Endothelial cell of umbilical vein (primary cell): Measurements from ENCODE around the gene RIBC2. TPM values are rescaled to one million over a fixed set of nuclear protein-coding genes. Genes with fewer than 3 reads are reported as not detected.

Source experiments
- Bru-seq: library from RNA; stranded (reverse); fragments of 400-500 nt; gene quantifications from one replicate; lab custom pipeline; 2021; lab: Mats Ljungman, UMichigan
- BruChase-seq, 2 experiments: library from RNA; stranded (reverse); fragments of 400-500 nt; gene quantifications; one replicate each; lab custom pipeline; 2021; lab: Mats Ljungman, UMichigan
- BruUV-seq: library from RNA; stranded (reverse); fragments of 400-500 nt; replicated peaks from 2 replicates; lab custom pipeline; 2021; lab: Mats Ljungman, UMichigan
- CTCF ChIA-PET: fragments of 300-600, 350-600 bp; sonication (Branson Sonifier 250); formaldehyde crosslinking; loops from one replicate; lab custom pipeline; 2021; ENCODE audit warnings: antibody characterized with exemption, inconsistent platforms; lab: Charles Lee
- POLR2A ChIA-PET: fragments of 300-600, 350-600 bp; sonication (Branson Sonifier 250); formaldehyde crosslinking; loops from one replicate; lab custom pipeline; 2021; ENCODE audit warnings: antibody characterized with exemption, inconsistent platforms; lab: Charles Lee
- DNase-seq: peaks from one replicate; pipeline ENCODE4 v3.0.0-alpha.2; 2011; ENCODE audit warnings: low read depth, low spot score
- FAIRE-seq: peaks from 2 replicates; lab custom pipeline; 2011; peaks lifted over from hg19 to GRCh38; lab: Jason Lieb, UNC
- H2AFZ ChIP-seq: 2 replicates; pipeline ENCODE4 v1.6.0; 2012; ENCODE audit warnings: low read depth, low read length, control low read depth, inconsistent platforms
- H3K27ac ChIP-seq: 2 replicates; pipeline ENCODE4 v1.5.1; 2011; ENCODE audit warnings: low read depth, mild to moderate bottlenecking, control low read depth, low read length, moderate library complexity; ENCODE audit not compliant: insufficient read depth
- H3K27me3 ChIP-seq, 2 experiments: 2 replicates each; pipeline versions ENCODE4 v1.6.0 to v1.6.1; 2011; ENCODE audit warnings: low read length in 2 of 2, mixed read lengths in 1 of 2; ENCODE audit not compliant: control insufficient read depth in 2 of 2, insufficient read depth in 2 of 2
- H3K36me3 ChIP-seq, 2 experiments: 2 replicates in 1 of 2; 3 replicates in 1 of 2; pipeline ENCODE4 v1.5.1; 2011; ENCODE audit warnings: low read length in 2 of 2, mild to moderate bottlenecking in 1 of 2, moderate library complexity in 1 of 2; ENCODE audit not compliant: control insufficient read depth in 2 of 2, insufficient read depth in 2 of 2; ENCODE audit errors: extremely low read depth in 1 of 2
- H3K4me1 ChIP-seq: 3 replicates; pipeline ENCODE4 v1.5.1; 2011; ENCODE audit warnings: mild to moderate bottlenecking, low read length; ENCODE audit not compliant: control insufficient read depth, insufficient read depth; ENCODE audit errors: extremely low read depth
- H3K4me2 ChIP-seq: 2 replicates; pipeline ENCODE4 v1.6.1; 2011; ENCODE audit warnings: low read length, control low read depth, mixed read lengths; ENCODE audit not compliant: insufficient read depth
- H3K4me3 ChIP-seq, 3 experiments: fragments of 200-600 bp in 1 of 3; sonication (generic), shearing (Covaris generic) in 1 of 3; replicated peaks in 1 of 3; 2 replicates each; pipeline ENCODE4 v1.5.1; 2011 to 2016; ENCODE audit warnings: control low read depth in 3 of 3, low read length in 3 of 3, mild to moderate bottlenecking in 2 of 3, inconsistent platforms in 1 of 3, low read depth in 1 of 3, moderate library complexity in 1 of 3; ENCODE audit not compliant: insufficient read depth in 1 of 3
- H3K79me2 ChIP-seq: 2 replicates; pipeline ENCODE4 v1.6.0; 2012; ENCODE audit warnings: low read length, inconsistent platforms; ENCODE audit not compliant: control insufficient read depth, insufficient read depth
- H3K9ac ChIP-seq: replicated peaks from 2 replicates; pipeline ENCODE3; 2011; ENCODE audit warnings: low read length, control low read depth; ENCODE audit not compliant: insufficient read depth; ENCODE audit errors: extremely low read depth
- H3K9me1 ChIP-seq: replicated peaks from 3 replicates; pipeline ENCODE4 v1.6.0; 2011; ENCODE audit warnings: mild to moderate bottlenecking, low read length; ENCODE audit not compliant: control insufficient read depth, insufficient read depth; ENCODE audit errors: extremely low read depth
- H3K9me3 ChIP-seq: replicated peaks from 2 replicates; pipeline ENCODE4 v1.5.1; 2012; ENCODE audit warnings: low read length, inconsistent platforms; ENCODE audit not compliant: control insufficient read depth, insufficient read depth
- H4K20me1 ChIP-seq: replicated peaks from 2 replicates; pipeline ENCODE3; 2011; ENCODE audit warnings: mild to moderate bottlenecking, low read length; ENCODE audit not compliant: control insufficient read depth, insufficient read depth; ENCODE audit errors: extremely low read depth
- CTCF ChIP-seq, 2 donors: IDR thresholded peaks; 1 replicate in 1 of 2; 2 replicates in 1 of 2; pipeline ENCODE4 v1.5.1; 2011; ENCODE audit warnings: low read length in 2 of 2, mild to moderate bottlenecking in 2 of 2, moderate library complexity in 2 of 2, control low read depth in 1 of 2, inconsistent platforms in 1 of 2, low read depth in 1 of 2; ENCODE audit not compliant: insufficient read depth in 1 of 2; ENCODE audit errors: extremely low read depth in 1 of 2
- JUN ChIP-seq: IDR thresholded peaks from 2 replicates; pipeline ENCODE4 v1.6.1; 2011; ENCODE audit warnings: borderline replicate concordance, low read depth; ENCODE audit not compliant: insufficient read length, insufficient read depth
- MAX ChIP-seq: IDR thresholded peaks from 2 replicates; pipeline ENCODE4 v1.6.1; 2011; ENCODE audit not compliant: insufficient read depth, insufficient read length
- dilution Hi-C: fragments of 300-500 bp; cut with MboI; formaldehyde crosslinking; loops from one replicate; pipeline ENCODE4 v1.15.0; 2019; ENCODE audit warnings: low sequenced_read_pairs; ENCODE audit not compliant: extremely low pct_ligation_motif_present
- intact Hi-C: fragments of 100-400 bp; cut with micrococcal nuclease; formaldehyde crosslinking; loops from one replicate; pipeline ENCODE4 v1.10.0; 2022
- long read RNA-seq: library from polyadenylated mRNA; stranded (forward); transcript quantifications from one replicate; pipeline ENCODE4 v2.0.0, GENCODE V29; 2021
- polyA minus RNA-seq, 3 experiments: library from RNA; depleted of rRNA, polyadenylated mRNA; stranded (reverse); fragments of >200 nt; gene quantifications; 1 replicate in 1 of 3; 2 replicates in 2 of 3; pipeline ENCODE4 v1.2.3, GENCODE V29; 2011
- polyA plus RNA-seq, 4 experiments: library from polyadenylated mRNA; depleted of rRNA in 3 of 4; stranded (reverse) in 3 of 4; unstranded in 1 of 4; fragments of >200 nt; gene quantifications; 2 replicates each; pipeline versions ENCODE4 v1.2.1 to v1.2.3, GENCODE V29; 2011 to 2012; ENCODE audit warnings: missing spikeins in 1 of 4
- total RNA-seq: library from RNA; stranded (reverse); gene quantifications from 2 replicates; pipeline ENCODE4 v1.2.3, GENCODE V29; 2021

The RIBC2 gene
- total RNA-seq (5.7 TPM in 2 replicates), polyA plus RNA-seq (1.0 and 1.2 TPM in 2 replicates), polyA minus RNA-seq (0.49 and 0.93 TPM in 2 replicates), Bru-seq, nascent RNA (percentile 48 among the genes with signal in this experiment), BruChase-seq, experiment 1, labeled RNA remaining after a 6-hour chase (percentile 39 among the genes with signal in this experiment), BruChase-seq, experiment 2, labeled RNA remaining after a 2-hour chase (percentile 34 among the genes with signal in this experiment)
- 1.9 and 2.2 TPM in 2 replicates for polyA plus RNA-seq (2011; cell fraction: cytosol; rRNA removed)
- 1.7 and 3.1 TPM in 2 replicates for polyA plus RNA-seq (2011; cell fraction: nucleus; rRNA removed)
- polyA plus RNA-seq (2012), result 1.6 and 2.0 TPM in 2 replicates
- polyA minus RNA-seq (2011; cell fraction: cytosol; rRNA and poly(A)+ RNA removed), result 2.9 TPM
- polyA minus RNA-seq (2011; cell fraction: nucleus; rRNA and poly(A)+ RNA removed), result 0.67 and 1.6 TPM in 2 replicates
- long read RNA-seq, partial matches to known transcripts, result 6 of 12 reads
- long read RNA-seq, other reads (novel, unspliced or antisense), result 4 of 12 reads

GRCh38 chr22:45413368-45414211 lies at the start of gene RIBC2, which contains the start of gene SMC1B:
Gene RIBC2 (plus strand): TSS chr22:45413693. CDS start chr22:45413887, 194 bp downstream.
Gene SMC1B (minus strand): TSS chr22:45413599. CDS start chr22:45413567, 32 bp downstream.
- Histone ChIP-seq H3K9me3 (no peaks in the 10 kb centered on the region), H3K9ac (peak within 1 kb of the TSS; percentile 85), H4K20me1 (no peaks in the 10 kb centered on the region), H3K4me1 (peaks cover 2% of the 10 kb centered on the region), H3K36me3 (no peaks in the 10 kb centered on the region), H3K27me3 (peaks cover 0 to 3% of the 10 kb centered on the region in 2 experiments), H3K4me2 (peak within 1 kb of the TSS; percentile 70), H2AFZ (peak within 1 kb of the TSS; percentile 82), H3K27ac (peak within 1 kb of the TSS; percentile 56), H3K79me2 (no peaks in the 10 kb centered on the region), H3K4me3 (peak within 1 kb of the TSS; percentile 32 to 66 (median 49)), H3K9me1 (no peaks in the 10 kb centered on the region)
- POLR2A ChIA-PET, result no interaction called here
- TF ChIP-seq MAX, result peak; percentile 87
- TF ChIP-seq JUN, result no peak
- peak in 1 of 2 donors; percentile 1 for TF ChIP-seq CTCF (IDR thresholded peaks at IDR 0.05; ENCODE audit: extremely low read depth in 1 of 2, insufficient read depth in 1 of 2, low read depth in 1 of 2, low read length in 2 of 2)
- dilution Hi-C loops, result no loop called here
- TSS peak; percentile 57 for BruUV-seq
- peak; percentile 76 for DNase-seq
- FAIRE-seq, result peak; percentile 81
- CTCF ChIA-PET, result interaction anchor here (1.1 to 2.1 kb wide), 7 partner anchors 9 to 103 kb away, joined by 3 to 9 read pairs (median 3); no protein-coding TSS in a partner anchor
- intact Hi-C loops, result loop anchor here (1.0 to 2.0 kb wide), 4 partner anchors 22 to 104 kb away; partner anchors contain the start of gene FAM118A
